H9 (cell line): ENCODE results near the gene ZNF132. TPM values are rescaled to one million over a fixed set of nuclear protein-coding genes. Genes with fewer than 3 reads are reported as not detected.

Experiments
- DNase-seq: peaks from one replicate; pipeline ENCODE4 v3.0.0-alpha.2; 2017
- H2AFZ ChIP-seq: one replicate; pipeline ENCODE4 v1.6.1; 2013; ENCODE audit warnings: mild to moderate bottlenecking, low read length, control low read depth, moderate library complexity
- H2AK5ac ChIP-seq: 2 replicates; pipeline ENCODE4 v1.6.1; 2013; ENCODE audit warnings: low read length, control low read depth, mixed read lengths; ENCODE audit not compliant: insufficient read length
- H2BK120ac ChIP-seq: one replicate; pipeline ENCODE4 v1.6.1; 2013; ENCODE audit warnings: low read depth, mild to moderate bottlenecking, low read length, control low read depth, inconsistent platforms; ENCODE audit not compliant: poor library complexity, severe bottlenecking
- H2BK12ac ChIP-seq: 2 replicates; pipeline ENCODE4 v1.6.1; 2013; ENCODE audit warnings: low read length, control low read depth, mixed read lengths, low read depth; ENCODE audit not compliant: insufficient read length
- H2BK15ac ChIP-seq: 2 replicates; pipeline ENCODE4 v1.6.1; 2013; ENCODE audit warnings: low read depth, low read length, control low read depth
- H2BK20ac ChIP-seq: one replicate; pipeline ENCODE4 v1.6.1; 2013; ENCODE audit warnings: low read depth, mild to moderate bottlenecking, low read length, control low read depth, inconsistent platforms; ENCODE audit not compliant: poor library complexity, severe bottlenecking
- H2BK5ac ChIP-seq: 2 replicates; pipeline ENCODE4 v1.6.1; 2013; ENCODE audit warnings: low read length, control low read depth, mixed read lengths; ENCODE audit not compliant: insufficient read length
- H3K14ac ChIP-seq: 2 replicates; pipeline ENCODE4 v1.6.1; 2013; ENCODE audit warnings: low read length, control low read depth; ENCODE audit not compliant: insufficient read depth
- H3K18ac ChIP-seq: 2 replicates; pipeline ENCODE4 v1.6.1; 2013; ENCODE audit warnings: low read depth, mild to moderate bottlenecking, mixed read lengths, low read length, control low read depth; ENCODE audit not compliant: insufficient read length
- H3K23ac ChIP-seq: 2 replicates; pipeline ENCODE4 v1.6.1; 2013; ENCODE audit warnings: low read length, control low read depth, mixed read lengths, low read depth; ENCODE audit not compliant: insufficient read length
- H3K23me2 ChIP-seq: 2 replicates; pipeline ENCODE4 v1.6.1; 2013; ENCODE audit warnings: low read depth, mild to moderate bottlenecking, mixed read lengths, low read length, control low read depth; ENCODE audit not compliant: insufficient read length, poor library complexity, severe bottlenecking
- H3K27ac ChIP-seq: 2 replicates; pipeline ENCODE4 v1.5.1; 2013; ENCODE audit warnings: low read length, control low read depth, mixed read lengths, low read depth; ENCODE audit not compliant: insufficient read length
- H3K27me3 ChIP-seq: 2 replicates; pipeline ENCODE4 v1.6.1; 2013; ENCODE audit warnings: low read length, control low read depth, inconsistent platforms; ENCODE audit not compliant: insufficient read depth
- H3K4ac ChIP-seq: 2 replicates; pipeline ENCODE4 v1.6.1; 2013; ENCODE audit warnings: low read depth, mild to moderate bottlenecking, control low read depth, inconsistent platforms, low read length, moderate library complexity
- H3K4me1 ChIP-seq: 2 replicates; pipeline ENCODE4 v1.6.1; 2013; ENCODE audit warnings: low read length, control low read depth, inconsistent platforms; ENCODE audit not compliant: insufficient read depth
- H3K4me2 ChIP-seq: 2 replicates; pipeline ENCODE4 v1.6.1; 2013; ENCODE audit warnings: low read length, control low read depth, mixed read lengths; ENCODE audit not compliant: insufficient read length, insufficient read depth
- H3K56ac ChIP-seq: 2 replicates; pipeline ENCODE4 v1.6.1; 2013; ENCODE audit warnings: low read depth, mild to moderate bottlenecking, mixed read lengths, low read length, control low read depth; ENCODE audit not compliant: insufficient read length
- H3K79me1 ChIP-seq: 2 replicates; pipeline ENCODE4 v1.6.1; 2013; ENCODE audit warnings: low read depth, mild to moderate bottlenecking, moderate library complexity, low read length, control low read depth, inconsistent platforms; ENCODE audit not compliant: insufficient read depth, poor library complexity, severe bottlenecking
- H3K79me2 ChIP-seq: 2 replicates; pipeline ENCODE4 v1.6.1; 2013; ENCODE audit warnings: low read length, control low read depth, inconsistent platforms; ENCODE audit not compliant: insufficient read depth
- H3K9ac ChIP-seq: 2 replicates; pipeline ENCODE4 v1.6.1; 2013; ENCODE audit warnings: low read length, control low read depth, mixed read lengths; ENCODE audit not compliant: insufficient read length; ENCODE audit errors: extremely low read depth
- H3K9me3 ChIP-seq: one replicate; pipeline ENCODE4 v1.6.1; 2013; ENCODE audit warnings: low read depth, low read length, inconsistent platforms; ENCODE audit not compliant: control insufficient read depth
- H3T11ph ChIP-seq: one replicate; pipeline ENCODE4 v1.6.1; 2013; ENCODE audit warnings: mild to moderate bottlenecking, low read length, control low read depth, inconsistent platforms
- H4K20me1 ChIP-seq: one replicate; pipeline ENCODE4 v1.6.1; 2013; ENCODE audit not compliant: control insufficient read depth, insufficient read length, insufficient read depth
- H4K5ac ChIP-seq: 2 replicates; pipeline ENCODE4 v1.6.1; 2013; ENCODE audit warnings: low read depth, mild to moderate bottlenecking, mixed read lengths, low read length, control low read depth; ENCODE audit not compliant: insufficient read length
- H4K8ac ChIP-seq: replicated peaks from 2 replicates; pipeline ENCODE4 v1.6.1; 2013; ENCODE audit warnings: low read length, control low read depth, mixed read lengths, low read depth; ENCODE audit not compliant: insufficient read length
- H4K91ac ChIP-seq: 2 replicates; pipeline ENCODE4 v1.6.1; 2013; ENCODE audit warnings: low read depth, mild to moderate bottlenecking, moderate library complexity, mixed read lengths, low read length, control low read depth; ENCODE audit not compliant: insufficient read length
- H3K27ac Mint-ChIP-seq, 3 experiments: 2 replicates in 2 of 3; 3 replicates in 1 of 3; pipeline ENCODE4 v1.8.0; 2020 to 2021; ENCODE audit warnings: mixed read lengths in 3 of 3, mild to moderate bottlenecking in 1 of 3, moderate library complexity in 1 of 3
- H3K27me3 Mint-ChIP-seq: 2 replicates; pipeline ENCODE4 v1.8.0; 2021; ENCODE audit warnings: low read depth, mild to moderate bottlenecking, moderate library complexity, mixed read lengths
- H3K36me3 Mint-ChIP-seq, 3 experiments: 2 replicates in 2 of 3; 3 replicates in 1 of 3; pipeline ENCODE4 v1.8.0; 2020 to 2021; ENCODE audit warnings: low read depth in 3 of 3, mixed read lengths in 3 of 3; ENCODE audit not compliant: insufficient read depth in 1 of 3
- H3K4me1 Mint-ChIP-seq, 2 experiments: 2 replicates each; pipeline ENCODE4 v1.8.0; 2020; ENCODE audit warnings: mixed read lengths in 2 of 2
- H3K4me3 Mint-ChIP-seq, 2 experiments: 2 replicates in 1 of 2; 3 replicates in 1 of 2; pipeline ENCODE4 v1.8.0; 2020 to 2021; ENCODE audit warnings: mild to moderate bottlenecking in 2 of 2, mixed read lengths in 2 of 2, moderate library complexity in 1 of 2
- H3K9me3 Mint-ChIP-seq, 2 experiments: 2 replicates in 1 of 2; 3 replicates in 1 of 2; pipeline ENCODE4 v1.8.0; 2020; ENCODE audit warnings: mild to moderate bottlenecking in 2 of 2, mixed read lengths in 2 of 2, moderate library complexity in 1 of 2
- CTCF ChIP-seq: fragments of 200-600 bp; sonication (generic); conservative IDR thresholded peaks from 3 replicates; pipeline ENCODE4 v1.8.0; 2021; ENCODE audit warnings: antibody characterized with exemption, mild to moderate bottlenecking
- WGBS: extraction: QIAGEN DNeasy Blood & Tissue Kit; methylation state at CpG from one replicate; pipeline ENCODE4 v1.1.7; 2013; ENCODE audit warnings: missing lambda C conversion rate, low lambda C conversion rate, mixed read lengths; ENCODE audit not compliant: insufficient read length; ENCODE audit errors: extremely low coverage; 5-methylcytosine and 5-hydroxymethylcytosine counted together
- total RNA-seq: library from RNA; stranded (reverse); gene quantifications from 2 replicates; pipeline ENCODE4 v1.2.1, GENCODE V29; 2021

Gene ZNF132
- total RNA-seq, 1 experiment from 2014 or later = 0.24 TPM

GRCh38 chr19:58409010-58409790, 30.8 kb downstream of the ZNF132 start:
- H3K4me1 ChIP-seq = peaks cover 5% of the 10 kb centered on the region; the same call in 1 of the 2 replicates
- H3K23ac ChIP-seq = no peak overlapping the region
- H3K4me3 Mint-ChIP-seq = peak overlapping the region; percentile 87 to 94
- H4K8ac ChIP-seq = no peak overlapping the region
- no peak overlapping the region for H3K9ac ChIP-seq
- no peak overlapping the region for H3K27ac Mint-ChIP-seq
- H2AK5ac ChIP-seq = no peak overlapping the region
- no peak overlapping the region for H4K91ac ChIP-seq
- H3K27me3 ChIP-seq = no peaks in the 10 kb centered on the region; the same call in 1 of the 2 replicates
- no peaks in the 10 kb centered on the region for H3K79me1 ChIP-seq
- peaks cover 6 to 8% (median 7%) of the 10 kb centered on the region in 3 experiments; a peak in 6 of 7 replicates for H3K36me3 Mint-ChIP-seq
- H2BK12ac ChIP-seq = no peak overlapping the region
- no peak overlapping the region for H4K5ac ChIP-seq
- no peak overlapping the region for H2AFZ ChIP-seq
- H3K23me2 ChIP-seq = peaks cover 15% of the 10 kb centered on the region
- no peak overlapping the region for H3K27ac ChIP-seq
- peaks cover 8 to 10% of the 10 kb centered on the region in 2 experiments; a peak in 4 of 5 replicates for H3K9me3 Mint-ChIP-seq
- H3K4me2 ChIP-seq = peak overlapping the region; percentile 87
- H3K27me3 Mint-ChIP-seq = peaks cover 13% of the 10 kb centered on the region
- no peak overlapping the region for H3K4ac ChIP-seq
- TF ChIP-seq CTCF = no peak
- peak; percentile 48 for DNase-seq
- peaks cover 3% of the 10 kb centered on the region for H4K20me1 ChIP-seq
- H3K9me3 ChIP-seq = no peaks in the 10 kb centered on the region
- H3K18ac ChIP-seq = no peak overlapping the region
- no peak overlapping the region for H2BK5ac ChIP-seq
- no peak overlapping the region for H3T11ph ChIP-seq
- no CpG with 5 or more reads among the region's 34 CpGs for WGBS
- no peak overlapping the region for H3K56ac ChIP-seq
- H2BK20ac ChIP-seq = no peak overlapping the region
- H3K79me2 ChIP-seq = no peaks in the 10 kb centered on the region
- peaks cover 19% of the 10 kb centered on the region in 2 experiments for H3K4me1 Mint-ChIP-seq
- no peak overlapping the region for H3K14ac ChIP-seq
- H2BK120ac ChIP-seq = no peak overlapping the region
- H2BK15ac ChIP-seq = no peak overlapping the region
